ENCODE measurements around the gene PLXNA3.

GRCh38 chrX:154431341-154431740 lies 26.7 kb upstream of the PLXNA3 start:
- no peak for TF ChIP-seq CTCF (conservative IDR thresholded peaks at IDR 0.05; ENCODE audit: low read depth in 2 of 2)
- TF ChIP-seq JUNB (IDR thresholded peaks at IDR 0.05; ENCODE audit: unreplicated experiment), result no peak
- no peak for TF ChIP-seq POLR2AphosphoS5 (IDR thresholded peaks at IDR 0.05; ENCODE audit: low read depth)
- no peak for TF ChIP-seq REST (IDR thresholded peaks at IDR 0.05; ENCODE audit: unreplicated experiment)
- TF ChIP-seq EZH2 (IDR thresholded peaks at IDR 0.05; ENCODE audit: low read depth, unreplicated experiment), result no peak
- no peak for TF ChIP-seq EZH2phosphoT487 (IDR thresholded peaks at IDR 0.05; ENCODE audit: unreplicated experiment)
- TF ChIP-seq ETS1 (IDR thresholded peaks at IDR 0.05), result no peak
- no peak for TF ChIP-seq ZNF114 (CRISPR knock-in tag; IDR thresholded peaks at IDR 0.05)
- TF ChIP-seq STAT1 (IDR thresholded peaks at IDR 0.05; ENCODE audit: unreplicated experiment), result no peak
- no peak for TF ChIP-seq ZNF462 (CRISPR knock-in tag; IDR thresholded peaks at IDR 0.05)
- TF ChIP-seq ZNF331 (CRISPR knock-in tag; IDR thresholded peaks at IDR 0.05; ENCODE audit: low read depth), result no peak

Data from GM23338 (cell line).